H1 (cell line): ENCODE data around the gene FGFR2. TPM values are rescaled to one million over a fixed set of nuclear protein-coding genes. Genes with fewer than 3 reads are reported as not detected.
A peak's percentile ranks its signal among the peaks of the same experiment; 100 is the strongest.

ENCODE experiments used
- CTCF ChIA-PET: fragments of 300-600 bp; sonication (Branson Sonifier 250); formaldehyde crosslinking; loops from one replicate; lab custom pipeline; 2021; ENCODE audit not compliant: partially characterized antibody; lab: Charles Lee
- POLR2A ChIA-PET: fragments of 300-600 bp; sonication (Branson Sonifier 250); formaldehyde crosslinking; loops from one replicate; lab custom pipeline; 2021; ENCODE audit warnings: inconsistent platforms; ENCODE audit not compliant: partially characterized antibody; lab: Charles Lee
- DNase-seq, 2 experiments: peaks; one replicate each; pipeline versions ENCODE4 v3.0.0 to v3.0.0-alpha.2; 2010 to 2022; ENCODE audit warnings: low spot score in 2 of 2, low read depth in 1 of 2, mixed read lengths in 1 of 2
- FAIRE-seq: peaks from 2 replicates; lab custom pipeline; 2011; peaks lifted over from hg19 to GRCh38; lab: Jason Lieb, UNC
- H2AFZ ChIP-seq: 2 replicates; pipeline ENCODE4 v1.8.1; 2012; ENCODE audit warnings: low read length, inconsistent platforms
- H2AK5ac ChIP-seq: 2 replicates; pipeline ENCODE4 v1.6.1; 2013; ENCODE audit warnings: low read depth, low read length
- H2BK120ac ChIP-seq: replicated peaks from 2 replicates; pipeline ENCODE3; 2013; ENCODE audit warnings: low read depth, low read length, inconsistent platforms
- H2BK12ac ChIP-seq: 2 replicates; pipeline ENCODE4 v1.6.1; 2013; ENCODE audit warnings: low read depth, low read length
- H2BK15ac ChIP-seq: 2 replicates; pipeline ENCODE4 v1.6.1; 2013; ENCODE audit warnings: low read length
- H2BK20ac ChIP-seq: 2 replicates; pipeline ENCODE4 v1.6.1; 2013; ENCODE audit warnings: low read length
- H2BK5ac ChIP-seq: 2 replicates; pipeline ENCODE4 v1.6.1; 2013; ENCODE audit warnings: low read depth, low read length
- H3K14ac ChIP-seq: 2 replicates; pipeline ENCODE4 v1.6.1; 2013; ENCODE audit warnings: inconsistent platforms; ENCODE audit not compliant: insufficient read length
- H3K18ac ChIP-seq: 2 replicates; pipeline ENCODE4 v1.6.1; 2013; ENCODE audit warnings: low read length; ENCODE audit errors: extremely low read depth
- H3K23ac ChIP-seq: 2 replicates; pipeline ENCODE4 v1.6.1; 2013; ENCODE audit warnings: inconsistent platforms; ENCODE audit not compliant: insufficient read length
- H3K23me2 ChIP-seq: 2 replicates; pipeline ENCODE4 v1.6.1; 2013; ENCODE audit warnings: low read depth, low read length
- H3K27ac ChIP-seq: 2 replicates; pipeline ENCODE4 v1.6.1; 2011; ENCODE audit warnings: low read depth, low read length, inconsistent platforms
- H3K27me3 ChIP-seq, 4 experiments: replicated peaks in 1 of 4; 1 replicate in 1 of 4; 2 replicates in 3 of 4; pipeline versions ENCODE4 v1.6.1 to v1.8.1; 2011 to 2013; ENCODE audit warnings: low read length in 3 of 4, mild to moderate bottlenecking in 3 of 4, inconsistent platforms in 2 of 4, mixed read lengths in 2 of 4, moderate library complexity in 1 of 4; ENCODE audit not compliant: control insufficient read depth in 3 of 4, insufficient read depth in 3 of 4; ENCODE audit errors: extremely low read depth in 1 of 4
- H3K36me3 ChIP-seq, 4 experiments: 2 replicates each; pipeline versions ENCODE4 v1.6.1 to v1.8.1; 2011 to 2013; ENCODE audit warnings: mild to moderate bottlenecking in 4 of 4, low read length in 3 of 4, moderate library complexity in 2 of 4, control low read depth in 1 of 4, inconsistent platforms in 1 of 4; ENCODE audit not compliant: insufficient read depth in 4 of 4, control insufficient read depth in 2 of 4
- H3K4ac ChIP-seq: replicated peaks from 2 replicates; pipeline ENCODE3; 2013; ENCODE audit warnings: low read length, low read depth, mixed read lengths, inconsistent platforms; ENCODE audit not compliant: insufficient read length
- H3K4me1 ChIP-seq, 4 experiments: replicated peaks in 1 of 4; 1 replicate in 1 of 4; 2 replicates in 3 of 4; pipeline versions ENCODE4 v1.6.1 to v1.8.1; 2011 to 2013; ENCODE audit warnings: low read length in 3 of 4, inconsistent platforms in 2 of 4, mixed read lengths in 1 of 4; ENCODE audit not compliant: insufficient read depth in 4 of 4, control insufficient read depth in 3 of 4
- H3K4me2 ChIP-seq, 2 experiments: 2 replicates each; pipeline versions ENCODE4 v1.6.1 to v1.8.1; 2011 to 2013; ENCODE audit warnings: low read depth in 2 of 2, low read length in 2 of 2, control low read depth in 1 of 2, inconsistent platforms in 1 of 2, mild to moderate bottlenecking in 1 of 2; ENCODE audit not compliant: insufficient read depth in 1 of 2
- H3K4me3 ChIP-seq, 4 experiments: fragments of 200-600, 300-600 bp in 1 of 4; sonication (generic), shearing (Covaris generic), sonication (Bioruptor Twin) in 1 of 4; 2 replicates each; pipeline versions ENCODE4 v1.5.1 to v1.8.1; 2011 to 2016; ENCODE audit warnings: low read length in 4 of 4, low read depth in 3 of 4, control low read depth in 2 of 4, inconsistent platforms in 2 of 4, mild to moderate bottlenecking in 2 of 4, mixed read lengths in 1 of 4, moderate library complexity in 1 of 4; ENCODE audit not compliant: insufficient read depth in 2 of 4; ENCODE audit errors: extremely low read depth in 1 of 4
- H3K56ac ChIP-seq: replicated peaks from 2 replicates; pipeline ENCODE3; 2013; ENCODE audit warnings: low read depth, mild to moderate bottlenecking, mixed read lengths, low read length, inconsistent platforms; ENCODE audit not compliant: insufficient read length
- H3K79me1 ChIP-seq: 2 replicates; pipeline ENCODE4 v1.6.1; 2013; ENCODE audit warnings: low read depth, low read length, control low read depth
- H3K79me2 ChIP-seq, 2 experiments: 2 replicates each; pipeline versions ENCODE4 v1.6.1 to v1.8.1; 2012 to 2013; ENCODE audit warnings: low read length in 2 of 2, mild to moderate bottlenecking in 2 of 2, inconsistent platforms in 1 of 2; ENCODE audit not compliant: insufficient read depth in 2 of 2, control insufficient read depth in 1 of 2
- H3K9ac ChIP-seq, 4 experiments: replicated peaks in 1 of 4; 1 replicate in 1 of 4; 2 replicates in 3 of 4; pipeline versions ENCODE4 v1.6.1 to v1.8.1; 2011 to 2013; ENCODE audit warnings: low read depth in 3 of 4, low read length in 3 of 4, control low read depth in 2 of 4, mild to moderate bottlenecking in 2 of 4, moderate library complexity in 2 of 4, inconsistent platforms in 1 of 4; ENCODE audit errors: extremely low read depth in 1 of 4
- H3K9me3 ChIP-seq, 2 experiments: 2 replicates each; pipeline versions ENCODE4 v1.6.1 to v1.8.1; 2012 to 2013; ENCODE audit warnings: mild to moderate bottlenecking in 2 of 2, moderate library complexity in 2 of 2, control low read depth in 1 of 2, inconsistent platforms in 1 of 2, low read depth in 1 of 2, low read length in 1 of 2, mixed read lengths in 1 of 2; ENCODE audit not compliant: insufficient read depth in 2 of 2
- H4K20me1 ChIP-seq, 2 experiments: replicated peaks in 1 of 2; 2 replicates each; pipeline versions ENCODE3 to v1.8.1; 2011 to 2013; ENCODE audit warnings: inconsistent platforms in 2 of 2, low read length in 2 of 2, mild to moderate bottlenecking in 1 of 2; ENCODE audit not compliant: insufficient read depth in 2 of 2, control insufficient read depth in 1 of 2
- H4K5ac ChIP-seq: 2 replicates; pipeline ENCODE4 v1.6.1; 2013; ENCODE audit warnings: low read length, low read depth, mixed read lengths, inconsistent platforms; ENCODE audit not compliant: insufficient read length
- H4K8ac ChIP-seq: 2 replicates; pipeline ENCODE4 v1.8.0; 2013; ENCODE audit warnings: mild to moderate bottlenecking, moderate library complexity, low read length, inconsistent platforms; ENCODE audit not compliant: insufficient read depth; ENCODE audit errors: extremely low read depth
- H4K91ac ChIP-seq: replicated peaks from 2 replicates; pipeline ENCODE3; 2013; ENCODE audit warnings: low read length, mixed read lengths, inconsistent platforms; ENCODE audit not compliant: insufficient read length
- JUND ChIP-seq: IDR thresholded peaks from 2 replicates; pipeline ENCODE4 v1.6.1; 2011; ENCODE audit warnings: mild to moderate bottlenecking, improper control_type of control experiment, low read length
- SIN3A ChIP-seq, 2 experiments: IDR thresholded peaks in 1 of 2; conservative IDR thresholded peaks in 1 of 2; 2 replicates each; pipeline ENCODE4 v1.6.1; 2011 to 2012; ENCODE audit warnings: low read length in 2 of 2, improper control_type of control experiment in 1 of 2, low read depth in 1 of 2, mild to moderate bottlenecking in 1 of 2
- TEAD4 ChIP-seq: IDR thresholded peaks from 2 replicates; pipeline ENCODE4 v1.6.1; 2012; ENCODE audit warnings: low read depth, low read length, inconsistent platforms, mixed read lengths
- WGBS, 2 experiments: shearing (Covaris generic) in 1 of 2; methylation state at CpG; one replicate each; pipeline versions ENCODE4 v1.1.6 to v1.1.7; 2013 to 2015; ENCODE audit warnings: low lambda C conversion rate in 2 of 2, mixed read lengths in 2 of 2, inconsistent platforms in 1 of 2, low coverage in 1 of 2, missing lambda C conversion rate in 1 of 2; ENCODE audit not compliant: insufficient replicate concordance in 2 of 2, insufficient coverage in 1 of 2, insufficient read length in 1 of 2; ENCODE audit errors: extremely low coverage in 1 of 2, missing lambda C conversion rate in 1 of 2; 5-methylcytosine and 5-hydroxymethylcytosine counted together
- polyA plus RNA-seq, 7 experiments: library from polyadenylated mRNA; depleted of rRNA in 3 of 7; stranded (reverse) in 5 of 7; unstranded in 2 of 7; fragments of >200 nt in 5 of 7; fragments of 200-250 nt in 2 of 7; gene quantifications; 1 replicate in 5 of 7; 2 replicates in 1 of 7; 4 replicates in 1 of 7; pipeline versions ENCODE4 v1.2.1 to v1.2.3, GENCODE V29; 2011 to 2013; ENCODE audit warnings: missing spikeins in 2 of 7, mixed read lengths in 2 of 7
- total RNA-seq: library from RNA; stranded (reverse); fragmentation: NEBNext Ultra II Directional; extraction: Animal tissue kit (Norgen Biotek cat#: 25700); gene quantifications from 2 replicates; pipeline ENCODE4 v1.2.1, GENCODE V29; 2021

FGFR2 gene
- total and polyA plus RNA-seq, 2 of the 8 experiments (the other 6 are each of a cell fraction or from before 2014, with no cell fraction given), result 50.2 to 81.2 TPM

DNA sequence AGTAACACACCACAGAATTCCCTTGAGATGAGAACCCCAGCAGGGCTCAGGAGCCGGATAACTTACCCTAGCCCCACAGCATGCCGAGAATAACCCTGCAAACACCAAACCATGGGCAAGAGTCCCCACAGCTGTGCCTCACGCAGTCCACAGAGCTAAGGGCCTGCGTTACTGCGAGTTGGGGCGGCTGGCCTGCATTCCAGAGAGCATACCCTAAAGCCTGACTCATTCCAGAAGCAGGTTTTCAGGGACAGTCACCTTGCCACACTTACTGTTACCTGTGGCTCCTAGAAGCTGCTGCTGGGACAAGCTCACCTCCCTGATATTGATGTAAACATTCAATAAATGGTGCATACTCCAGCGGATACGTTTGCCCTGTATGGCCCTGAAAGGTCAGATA, 18.6 kb downstream of the FGFR2 start:
- Histone ChIP-seq H3K9ac (peak overlapping the region in 1 of 4 experiments; percentile 26; a peak in 1 of 7 replicates), H4K20me1 (peaks cover 37 to 49% of the 10 kb centered on the region in 2 experiments)
- POLR2A ChIA-PET, result interaction anchor here (1.1 to 4.9 kb wide), 8 partner anchors 8 to 89 kb away, joined by 3 to 42 read pairs (median 5); partner anchors contain the start of gene FGFR2

More for the DNA sequence above, 18.6 kb downstream of the FGFR2 start:
- H3K79me1 ChIP-seq, result peaks cover 24% of the 10 kb centered on the region
- no peak overlapping the region for H3K23ac ChIP-seq
- peak overlapping the region; percentile 67 for H4K91ac ChIP-seq
- CTCF ChIA-PET, result interaction anchor here (0.6 to 3.7 kb wide), 5 partner anchors 13 to 84 kb away, joined by 3 to 17 read pairs (median 3); no protein-coding TSS in a partner anchor
- 40% methylated on average over 8 of the region's 8 CpGs; no CpG with 5 or more reads in 1 of the 2 experiments for WGBS, 2 experiments
- H4K5ac ChIP-seq, result no peak overlapping the region
- peak overlapping the region; percentile 58 for H3K4ac ChIP-seq
- H2BK120ac ChIP-seq, result peak overlapping the region; percentile 35
- H4K8ac ChIP-seq, result no peak overlapping the region
- peaks cover 0 to 41% (median 0%) of the 10 kb centered on the region in 4 experiments; a peak in 3 of 8 replicates for H3K36me3 ChIP-seq
- no peak overlapping the region for H3K56ac ChIP-seq
- TF ChIP-seq SIN3A (conservative IDR thresholded peaks at IDR 0.05 in 1 of 2, IDR thresholded peaks at IDR 0.05 in 1 of 2; ENCODE audit: low read depth in 1 of 2, low read length in 2 of 2) (no peak), TEAD4 (peak; percentile 40; the same call in 1 of the 2 replicates), JUND (peak; percentile 31; the same call in 1 of the 2 replicates)
- no peaks in the 10 kb centered on the region for H3K9me3 ChIP-seq
- H2BK12ac ChIP-seq, result peak overlapping the region; percentile 99
- peak overlapping the region; percentile 73 for H3K18ac ChIP-seq
- peaks cover 45 to 72% of the 10 kb centered on the region in 2 experiments for H3K79me2 ChIP-seq
- peaks cover 36 to 57% (median 45%) of the 10 kb centered on the region in 4 experiments for H3K4me1 ChIP-seq
- H2BK20ac ChIP-seq, result 0 out of 2 replicates have a peak overlapping the region, but pooled peaks have one; percentile 43
- peaks cover 6% of the 10 kb centered on the region; the same call in 1 of the 2 replicates for H3K23me2 ChIP-seq
- peak overlapping the region; percentile 60; the same call in 1 of the 2 replicates for H3K27ac ChIP-seq
- peak overlapping the region in 1 of 4 experiments; percentile 39; a peak in 2 of 8 replicates for H3K4me3 ChIP-seq
- H2BK5ac ChIP-seq, result peak overlapping the region; percentile 96
- H3K4me2 ChIP-seq, result peak overlapping the region; percentile 83 to 84
- FAIRE-seq (no peak), DNase-seq (no peak)
- H3K27me3 ChIP-seq, result no peaks in the 10 kb centered on the region
- no peak overlapping the region for H2AFZ ChIP-seq
- H2BK15ac ChIP-seq, result no peak overlapping the region
- no peak overlapping the region for H3K14ac ChIP-seq
- peak overlapping the region; percentile 70; the same call in 1 of the 2 replicates for H2AK5ac ChIP-seq
